DOHH2 (cell line): ENCODE results near the gene WNT3.

Experiments used
- EZH2phosphoT487 ChIP-seq: fragments of 200-600 bp; sonication (generic); IDR thresholded peaks from 2 replicates; pipeline ENCODE4 v1.6.1; 2017; ENCODE audit warnings: borderline replicate concordance, mild to moderate bottlenecking, antibody characterized with exemption, low read length, moderate library complexity, mixed read lengths
- TF ChIP-seq, protein P1 (sequence below): fragments of 200-600 bp; sonication (generic); IDR thresholded peaks from one replicate; pipeline ENCODE4 v1.5.1; 2014; ENCODE audit warnings: antibody characterized with exemption, mild to moderate bottlenecking, low read depth, low read length; ENCODE audit not compliant: poor library complexity, severe bottlenecking

GRCh38 chr17:46790216-46790615 is 28.3 kb downstream of the WNT3 start:
- TF ChIP-seq, protein P1, sequence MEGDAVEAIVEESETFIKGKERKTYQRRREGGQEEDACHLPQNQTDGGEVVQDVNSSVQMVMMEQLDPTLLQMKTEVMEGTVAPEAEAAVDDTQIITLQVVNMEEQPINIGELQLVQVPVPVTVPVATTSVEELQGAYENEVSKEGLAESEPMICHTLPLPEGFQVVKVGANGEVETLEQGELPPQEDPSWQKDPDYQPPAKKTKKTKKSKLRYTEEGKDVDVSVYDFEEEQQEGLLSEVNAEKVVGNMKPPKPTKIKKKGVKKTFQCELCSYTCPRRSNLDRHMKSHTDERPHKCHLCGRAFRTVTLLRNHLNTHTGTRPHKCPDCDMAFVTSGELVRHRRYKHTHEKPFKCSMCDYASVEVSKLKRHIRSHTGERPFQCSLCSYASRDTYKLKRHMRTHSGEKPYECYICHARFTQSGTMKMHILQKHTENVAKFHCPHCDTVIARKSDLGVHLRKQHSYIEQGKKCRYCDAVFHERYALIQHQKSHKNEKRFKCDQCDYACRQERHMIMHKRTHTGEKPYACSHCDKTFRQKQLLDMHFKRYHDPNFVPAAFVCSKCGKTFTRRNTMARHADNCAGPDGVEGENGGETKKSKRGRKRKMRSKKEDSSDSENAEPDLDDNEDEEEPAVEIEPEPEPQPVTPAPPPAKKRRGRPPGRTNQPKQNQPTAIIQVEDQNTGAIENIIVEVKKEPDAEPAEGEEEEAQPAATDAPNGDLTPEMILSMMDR = no peak
- TF ChIP-seq EZH2phosphoT487 = no peak
